HG03378 (cell line): ENCODE measurements around the gene RCOR2.
"Not testable (repeated sequence)": the region's sequence is repeated elsewhere in the genome, so short reads cannot be mapped to it uniquely, and the experiment has no call there.

Experiments used
- ATAC-seq: cut with Tn5 transposase; IDR thresholded peaks from one replicate; pipeline ENCODE4 v1.9.1; 2021; ENCODE audit warnings: mild to moderate bottlenecking, moderate library complexity; ENCODE audit not compliant: unreplicated experiment

Gene RCOR2

DNA sequence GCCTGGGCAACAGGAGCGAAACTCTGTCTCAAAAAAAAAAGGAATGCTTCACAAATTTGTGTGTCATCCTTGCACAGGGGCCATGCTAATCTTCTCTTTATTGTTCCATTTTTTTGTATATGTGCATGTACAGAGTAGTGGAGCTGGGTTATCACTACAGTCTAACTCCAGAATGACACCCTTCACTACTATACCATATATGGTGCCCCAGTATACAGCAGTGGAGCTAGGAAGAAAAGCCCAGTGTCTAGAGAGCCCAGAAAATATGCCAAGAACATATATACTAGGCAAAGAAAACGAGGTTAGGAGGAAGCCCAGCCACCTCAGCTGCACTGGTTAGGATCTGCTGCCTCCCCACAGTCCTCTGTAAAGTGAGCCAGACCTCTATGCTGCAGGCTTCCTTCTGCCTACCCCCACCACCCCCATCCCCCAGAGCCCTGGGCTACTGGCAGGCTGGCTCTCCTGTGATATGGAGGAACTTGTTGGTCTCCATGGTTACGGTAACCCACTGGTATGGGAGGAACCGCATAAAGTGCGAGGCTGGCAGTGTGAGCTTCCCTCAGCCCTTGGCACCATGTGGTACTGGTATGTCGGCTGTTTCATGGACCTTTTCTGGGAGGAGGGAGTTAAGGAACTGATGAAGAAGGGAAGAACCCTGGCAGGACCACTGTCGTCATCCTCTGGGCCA lies 34.3 kb downstream of the RCOR2 start:
- ATAC-seq, result no peak

DNA sequence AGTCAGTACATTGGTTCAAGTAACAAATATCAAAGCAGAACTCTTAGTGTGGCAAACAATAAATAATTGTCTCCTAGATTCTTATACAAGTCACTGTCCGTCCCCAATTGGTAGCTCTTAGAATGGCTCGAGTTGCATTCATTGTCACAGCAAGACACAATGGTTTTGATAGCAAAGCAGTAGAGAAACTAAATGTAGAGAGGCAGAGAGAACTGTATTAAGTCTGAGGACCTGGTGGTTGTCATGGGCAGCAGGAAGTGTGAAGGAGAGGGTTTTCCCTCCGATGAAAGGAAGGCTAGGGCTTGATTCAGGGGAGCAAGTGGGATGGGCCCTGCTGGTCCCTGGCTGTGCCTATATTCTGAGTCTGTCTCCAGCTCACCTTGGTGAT lies 36.6 kb downstream of the RCOR2 start:
- no peak for ATAC-seq

DNA sequence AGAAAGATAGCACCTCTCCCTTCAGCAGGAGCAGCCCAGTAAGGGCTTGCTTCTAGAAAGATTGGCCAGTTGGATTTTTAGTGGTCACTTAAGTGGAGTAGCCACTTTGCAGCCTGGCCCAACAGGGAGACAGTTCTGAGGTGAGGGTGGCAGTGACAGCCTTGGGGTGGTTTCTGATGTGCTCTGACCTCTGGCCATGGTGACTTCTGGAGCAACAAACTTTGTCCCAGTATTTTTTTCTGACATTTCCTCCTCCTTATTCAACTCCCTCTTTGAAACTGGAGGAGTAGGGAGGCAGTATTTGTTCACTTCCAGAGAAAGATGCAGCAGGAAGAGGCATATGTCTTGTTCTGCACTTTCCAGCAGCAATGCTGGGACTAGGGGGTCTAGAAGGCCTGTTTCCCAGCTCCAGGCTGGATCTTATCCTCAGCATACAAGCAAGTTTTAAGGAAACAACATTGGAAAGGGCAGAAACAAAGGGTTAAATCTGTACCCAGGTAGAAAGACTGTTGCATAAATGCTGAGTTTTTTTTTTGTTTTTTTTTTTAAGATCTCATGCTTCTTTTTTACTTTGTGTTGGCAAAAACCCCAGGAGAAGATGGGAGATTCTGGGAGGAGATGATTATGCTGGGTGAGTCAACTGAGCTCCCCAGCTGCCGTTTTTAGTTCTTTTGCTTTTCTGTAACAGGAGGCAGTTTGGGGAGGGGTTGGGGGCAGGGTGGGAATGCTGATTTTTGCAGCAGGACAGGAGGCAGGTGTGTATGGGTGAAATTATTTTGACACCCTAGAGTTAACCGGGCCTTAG lies 37.2 kb downstream of the RCOR2 start:
- ATAC-seq, result no peak

DNA sequence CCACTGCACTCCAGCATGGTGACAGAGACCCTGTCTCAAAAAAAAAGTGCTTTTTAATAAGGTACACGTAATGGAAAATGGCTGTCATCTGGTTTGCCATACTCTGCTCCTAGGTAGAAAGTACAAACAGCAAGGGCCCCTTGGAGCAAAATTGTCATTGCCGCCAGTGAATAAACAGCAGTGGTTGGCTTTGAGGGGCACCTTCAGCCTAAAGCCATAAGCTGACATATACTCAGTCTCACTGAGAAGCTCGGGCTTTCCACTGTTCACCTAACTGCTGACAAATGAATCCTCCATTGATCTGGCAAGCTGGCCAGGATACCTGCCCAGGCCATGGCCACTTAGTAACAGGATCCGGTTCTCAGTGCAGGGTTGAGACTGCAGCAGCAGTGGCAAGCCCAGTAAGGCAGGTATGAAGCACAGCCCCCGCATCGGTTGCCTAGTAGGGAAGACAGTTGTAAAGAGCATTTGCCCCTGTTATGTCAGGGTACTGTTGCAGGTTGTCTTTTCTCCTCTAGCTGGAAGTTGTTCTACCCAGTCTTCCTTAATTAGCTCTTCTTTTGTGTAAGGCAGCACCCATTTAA lies 39.2 kb downstream of the RCOR2 start:
- ATAC-seq, result no peak

DNA sequence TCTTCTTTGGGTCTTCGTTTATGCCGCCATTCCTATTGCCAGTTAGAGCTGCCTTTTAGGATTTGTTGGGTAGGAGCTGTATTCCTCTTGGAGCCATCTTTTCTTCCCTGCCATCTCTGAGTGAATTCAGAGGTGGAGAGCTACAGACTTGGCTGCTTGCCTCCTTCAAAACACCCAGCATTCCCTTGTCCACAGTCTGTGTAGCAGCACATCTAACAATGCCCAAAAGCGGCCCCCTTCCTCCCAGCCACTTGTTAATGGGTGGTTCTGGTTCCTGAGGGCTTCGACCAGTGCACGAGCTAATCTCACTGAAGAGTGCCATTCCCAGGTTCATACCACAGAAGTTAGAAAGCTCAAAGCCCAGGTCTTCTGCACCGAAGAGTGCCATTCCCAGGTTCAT lies 40.3 kb downstream of the RCOR2 start:
- no peak for ATAC-seq

DNA sequence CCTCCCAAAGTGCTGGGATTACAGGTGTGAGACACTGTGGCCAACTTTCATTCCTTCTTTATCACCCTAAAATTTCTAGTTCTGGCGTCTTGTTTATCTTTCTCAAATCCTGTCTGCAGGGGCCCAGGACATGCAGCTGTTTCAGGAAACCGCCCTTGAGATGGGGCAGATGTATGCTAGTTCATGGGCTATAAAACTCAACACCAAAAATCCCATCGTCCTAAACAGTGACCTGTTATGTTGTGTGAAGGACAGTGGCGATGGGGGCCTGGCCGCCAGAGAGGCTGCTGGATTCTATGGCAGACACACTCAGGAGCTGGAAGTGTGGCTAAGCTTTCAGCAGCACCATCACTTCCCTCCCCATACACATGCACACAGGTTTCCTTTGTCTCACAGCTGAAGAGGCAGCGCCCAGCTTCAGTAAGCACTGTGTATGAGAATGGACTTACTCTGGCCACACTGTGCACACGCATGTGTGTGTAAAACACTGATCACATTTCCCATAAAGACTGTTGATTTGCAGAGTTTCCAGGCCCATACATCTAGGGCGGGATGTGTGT lies 41.4 kb downstream of the RCOR2 start:
- no peak for ATAC-seq

DNA sequence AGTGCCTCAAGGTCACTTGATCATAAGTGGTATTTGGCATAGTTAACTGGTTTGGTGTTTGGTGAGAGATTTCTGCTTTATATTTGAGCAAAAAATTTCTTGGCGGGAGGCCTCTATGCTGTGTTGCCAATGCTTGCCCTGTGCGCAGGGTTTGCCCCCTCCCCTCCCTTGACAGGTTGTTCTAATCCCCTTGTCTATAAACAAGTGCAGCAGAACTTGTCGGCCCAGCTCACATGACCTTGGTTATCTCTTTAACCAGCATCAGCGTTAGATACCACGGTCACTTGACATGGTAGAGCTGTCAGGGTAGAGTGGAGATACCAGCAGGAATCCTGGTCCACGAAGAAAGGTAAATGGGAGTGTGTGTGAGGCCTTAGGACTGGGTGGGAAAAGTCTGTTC lies 42.5 kb downstream of the RCOR2 start:
- ATAC-seq, result no peak

DNA sequence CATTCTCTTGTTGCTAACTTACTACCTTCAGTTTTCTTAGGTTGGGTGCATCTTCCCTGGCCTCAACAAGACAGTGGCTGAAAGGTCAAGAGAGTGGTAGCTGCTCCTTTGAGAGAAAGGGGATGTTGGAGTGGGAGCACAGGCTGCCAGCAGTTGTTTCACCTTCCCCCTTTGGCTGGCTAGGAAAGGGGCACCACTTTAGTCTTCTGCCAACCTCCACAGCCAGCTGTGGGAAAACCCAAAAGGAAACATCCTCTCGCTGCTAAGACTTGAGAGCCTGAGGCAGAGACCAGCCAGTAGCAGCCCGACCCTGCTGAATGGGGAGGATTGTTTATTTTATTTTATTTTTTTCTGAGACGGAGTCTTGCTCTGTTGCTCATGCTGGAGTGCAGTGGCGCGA lies 43.7 kb downstream of the RCOR2 start:
- no peak for ATAC-seq

DNA sequence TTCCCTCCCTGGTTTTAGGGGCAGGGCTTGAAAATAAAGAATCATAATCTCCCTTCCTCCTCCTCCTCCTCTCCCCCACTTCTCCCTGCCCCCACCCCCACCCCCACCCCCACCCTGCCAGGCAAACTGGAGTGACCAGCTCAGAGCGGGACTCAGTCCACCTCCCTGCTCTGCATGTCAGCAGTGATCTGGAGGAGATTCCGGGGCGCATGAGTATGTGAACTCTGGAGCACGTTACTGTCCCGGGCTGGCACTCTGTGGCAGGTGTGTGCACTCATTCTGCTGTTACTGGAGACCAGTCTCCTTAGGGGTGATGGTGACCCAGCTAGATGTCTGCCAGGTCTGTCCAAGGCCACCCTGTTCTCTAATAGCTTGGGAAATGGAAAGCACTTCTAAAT lies 44.2 kb downstream of the RCOR2 start:
- no peak for ATAC-seq

DNA sequence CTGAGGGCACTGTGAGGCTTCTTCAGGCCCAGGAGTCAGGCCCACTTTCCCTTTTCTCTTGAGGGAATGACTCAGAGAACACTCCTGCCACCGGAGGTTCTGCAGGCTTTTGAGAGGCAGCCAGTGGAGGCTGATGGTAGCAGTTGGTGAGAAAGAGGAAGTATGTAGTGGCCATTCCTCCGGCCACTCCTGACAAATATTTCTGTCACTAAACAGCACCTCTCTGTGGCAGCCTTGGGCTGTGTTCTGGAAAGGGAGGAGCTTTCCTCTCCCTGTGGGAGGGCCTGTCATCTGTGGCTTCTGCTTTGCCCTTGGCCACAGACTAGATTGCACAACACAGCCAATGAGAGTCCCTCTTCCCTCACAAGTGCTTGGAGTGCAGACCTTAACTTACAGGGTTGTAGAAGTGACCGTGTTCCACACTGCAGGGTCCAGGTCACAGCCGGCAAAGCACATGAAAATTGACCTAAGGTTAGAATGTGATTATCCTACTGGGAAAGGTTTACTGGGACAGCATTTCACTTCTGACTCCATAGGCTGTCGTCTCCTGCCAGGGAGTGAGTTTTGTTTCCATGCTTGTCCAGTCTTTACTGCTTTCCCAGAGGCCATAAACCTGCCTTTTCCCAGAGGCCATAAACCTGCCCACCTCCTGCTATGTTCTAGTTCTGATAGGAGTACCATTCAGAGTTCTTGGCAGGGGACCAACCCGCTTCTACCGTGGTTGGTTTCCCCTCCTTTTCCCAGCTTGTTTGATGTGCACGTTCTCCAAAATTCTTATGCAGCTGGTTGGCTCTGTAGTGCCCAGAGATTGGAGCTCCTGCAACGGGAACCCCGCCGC lies 44.8 kb downstream of the RCOR2 start:
- peak; percentile 94 for ATAC-seq

DNA sequence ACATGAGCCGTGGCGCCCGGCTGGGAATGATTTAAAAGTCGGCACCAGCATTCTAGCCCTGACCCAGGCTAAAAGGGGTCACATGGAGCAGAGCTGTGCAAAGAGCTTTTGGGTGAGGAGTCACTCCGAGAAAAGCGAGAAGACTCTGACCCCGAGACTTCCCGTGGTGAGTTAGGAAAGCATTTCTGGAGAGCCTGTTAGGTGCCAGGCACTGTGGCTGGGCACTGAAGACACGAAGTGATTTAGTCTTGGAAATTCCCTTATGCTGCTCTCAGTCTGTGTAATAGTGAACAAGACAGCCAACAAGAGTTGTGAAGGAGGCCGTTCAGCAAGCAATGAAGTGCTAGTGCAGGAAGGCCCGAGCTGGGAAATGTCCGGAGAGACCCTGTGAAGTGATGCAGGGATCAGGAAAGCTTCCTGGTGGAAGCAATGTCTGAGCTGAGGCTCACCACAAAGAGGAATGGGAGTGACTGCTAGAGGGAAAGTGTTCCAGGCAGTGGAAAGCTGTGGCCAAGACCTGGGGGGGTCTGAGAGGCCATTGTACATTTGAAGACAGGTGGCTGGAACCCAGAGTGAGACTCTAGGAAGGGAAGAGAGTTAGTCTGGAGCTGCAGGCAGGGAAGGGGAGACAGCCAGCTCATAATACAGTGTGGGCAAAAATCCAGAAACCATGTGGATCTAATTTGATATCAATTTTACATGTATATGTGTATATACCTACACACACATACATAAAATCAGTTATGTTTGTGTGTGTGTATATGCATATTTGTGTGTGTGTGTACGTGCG lies 46.4 kb downstream of the RCOR2 start:
- no peak for ATAC-seq

DNA sequence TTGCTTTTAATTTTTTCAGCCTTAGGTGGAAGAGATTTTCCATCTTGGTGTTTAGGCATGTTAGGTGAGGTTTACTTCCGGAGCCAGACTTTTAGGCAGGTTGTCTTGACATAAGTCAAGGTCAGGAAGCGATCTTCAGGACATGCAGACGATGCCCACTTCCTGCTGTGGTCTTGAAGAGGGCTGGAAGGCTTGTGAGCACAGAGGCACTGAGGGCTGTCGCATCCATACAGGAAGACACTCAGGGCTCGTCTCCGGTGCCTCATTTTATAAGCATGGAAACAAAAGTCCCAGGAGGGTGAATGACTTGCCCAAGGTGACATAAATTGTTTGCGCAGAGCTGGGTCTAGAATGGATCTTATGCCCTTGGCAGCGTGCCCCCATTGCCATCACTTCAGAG lies 47.3 kb downstream of the RCOR2 start:
- no peak for ATAC-seq

DNA sequence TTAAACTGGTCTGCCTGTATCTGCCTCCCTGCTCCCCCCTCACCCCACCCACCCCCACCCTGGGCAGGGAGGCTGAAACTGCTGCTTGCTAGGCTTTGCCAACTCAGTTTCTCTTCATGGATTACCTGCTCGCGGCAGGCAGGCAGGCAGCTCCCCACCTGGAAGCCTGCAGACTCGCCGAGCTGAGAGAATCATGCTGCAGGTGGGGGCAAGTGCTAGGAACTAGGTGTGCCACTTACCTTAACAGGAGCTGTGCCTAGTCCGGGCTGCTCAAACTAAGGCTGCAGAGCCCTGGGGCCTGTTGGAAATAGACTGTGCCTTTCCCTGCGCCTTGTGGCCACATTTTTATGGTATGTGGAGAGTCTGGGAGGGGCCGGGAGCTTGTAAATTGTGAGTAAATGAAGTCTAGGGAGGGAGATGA lies 47.8 kb downstream of the RCOR2 start:
- no peak for ATAC-seq

DNA sequence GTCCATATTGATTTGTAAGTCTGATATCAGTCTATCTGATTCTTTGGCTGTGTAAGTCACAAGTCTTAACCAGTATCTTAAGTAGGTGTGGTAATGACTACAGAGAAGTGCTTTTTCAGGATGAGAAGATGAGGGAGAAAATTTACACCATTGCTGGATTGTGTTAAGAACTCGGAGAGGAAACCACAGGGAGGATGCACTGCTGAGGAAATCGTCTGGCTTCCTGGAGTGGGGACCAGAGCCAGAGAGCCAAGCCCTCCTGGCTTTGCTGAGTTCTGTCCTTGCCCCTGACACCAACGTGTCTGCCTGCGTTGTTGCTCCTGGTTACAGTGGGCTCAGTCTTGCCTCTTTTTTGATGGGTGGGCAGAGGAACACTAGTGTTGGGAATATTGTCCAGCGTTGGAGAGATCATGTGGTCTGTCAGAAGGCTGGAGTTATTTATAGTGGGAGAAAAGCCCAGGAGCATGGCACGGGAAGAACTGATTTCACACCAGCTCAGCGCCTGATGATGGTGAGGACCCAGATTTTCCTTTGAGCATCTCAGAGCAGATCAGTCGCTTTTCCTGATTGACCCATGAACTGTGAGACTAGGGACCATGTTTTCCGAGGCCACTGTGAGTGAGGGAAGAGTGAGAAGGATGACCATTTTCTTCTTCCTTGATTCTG lies 48.4 kb downstream of the RCOR2 start:
- no peak for ATAC-seq

DNA sequence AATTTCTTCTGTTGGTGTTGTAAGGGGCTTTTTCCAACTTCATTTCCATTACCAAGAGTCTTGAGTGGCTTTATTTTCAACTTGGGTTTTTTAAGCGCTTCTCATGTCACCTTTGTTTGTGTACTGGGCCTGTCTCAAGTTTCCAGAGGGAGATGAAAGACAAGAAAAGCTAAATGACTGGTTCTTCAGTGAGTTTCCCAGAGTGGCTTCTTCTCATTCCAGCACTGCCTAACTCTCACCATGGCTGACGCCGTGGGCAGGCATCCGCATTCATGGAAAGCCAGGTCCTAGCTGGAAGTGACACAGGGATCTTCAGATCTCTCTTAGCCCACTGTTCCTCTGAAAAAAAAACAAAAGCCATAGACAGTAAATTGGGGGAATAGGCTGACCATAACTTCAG lies 49.5 kb downstream of the RCOR2 start:
- no peak for ATAC-seq

DNA sequence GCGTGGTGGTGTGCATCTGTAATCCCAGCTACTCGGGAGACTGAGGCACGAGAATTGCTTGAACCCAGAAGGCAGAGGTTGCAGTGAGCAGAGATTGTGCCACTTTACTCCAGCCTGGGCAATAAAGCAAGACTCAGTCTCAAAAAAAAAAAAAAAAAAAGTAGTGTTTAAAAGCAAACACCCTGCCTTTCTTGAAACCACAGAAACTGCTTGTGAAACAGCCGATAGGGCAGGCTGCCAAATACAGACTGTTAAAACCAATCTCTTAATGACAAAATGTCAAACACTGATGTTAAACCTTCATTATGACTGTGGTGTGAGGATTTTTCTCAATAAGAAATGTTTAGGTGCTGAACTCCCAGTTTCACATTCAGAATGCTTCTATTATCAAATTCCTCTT lies 50.8 kb downstream of the RCOR2 start:
- peak; percentile 73 for ATAC-seq

DNA sequence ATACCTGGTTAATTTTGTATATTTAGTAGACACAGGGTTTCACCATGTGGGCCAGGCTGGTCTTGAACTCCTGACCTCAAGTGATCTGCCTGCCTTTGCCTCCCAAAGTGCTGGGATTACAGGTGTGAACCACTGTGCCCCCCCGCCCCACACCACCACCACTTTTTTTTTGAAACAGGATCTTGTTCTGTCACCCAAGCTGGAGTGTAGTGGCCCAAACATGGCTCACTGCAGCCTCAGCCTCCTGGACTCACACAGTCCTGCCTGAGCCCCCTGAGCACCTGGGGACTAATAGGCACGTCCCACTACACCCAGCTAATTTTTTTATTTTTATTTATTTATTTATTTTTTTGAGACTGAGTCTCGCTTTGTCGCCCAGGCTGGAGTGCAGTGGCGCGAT lies 53.3 kb downstream of the RCOR2 start:
- not testable (repeated sequence) for ATAC-seq

DNA sequence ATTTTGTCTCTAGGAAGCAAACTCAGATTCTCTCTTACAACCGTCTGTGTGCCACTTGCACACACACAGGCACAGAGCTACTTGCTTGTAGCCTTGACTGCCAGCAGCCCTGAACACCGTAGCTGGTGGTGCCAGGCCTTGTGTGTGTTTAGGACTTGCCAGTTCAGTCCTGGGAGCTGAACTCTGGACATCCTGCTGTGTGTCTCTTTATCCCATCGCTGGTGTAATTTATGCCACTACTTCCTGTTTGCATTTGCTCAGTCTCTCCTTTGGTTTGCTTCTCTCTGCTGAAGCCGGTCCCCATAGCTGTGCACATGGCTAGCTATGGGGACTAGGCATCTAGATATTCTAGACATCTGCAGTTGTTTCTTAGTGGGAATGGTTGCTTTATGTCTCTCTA lies 54.0 kb downstream of the RCOR2 start:
- no peak for ATAC-seq
